ENCODE results near the gene ASB11.

Gene ASB11, protein sequence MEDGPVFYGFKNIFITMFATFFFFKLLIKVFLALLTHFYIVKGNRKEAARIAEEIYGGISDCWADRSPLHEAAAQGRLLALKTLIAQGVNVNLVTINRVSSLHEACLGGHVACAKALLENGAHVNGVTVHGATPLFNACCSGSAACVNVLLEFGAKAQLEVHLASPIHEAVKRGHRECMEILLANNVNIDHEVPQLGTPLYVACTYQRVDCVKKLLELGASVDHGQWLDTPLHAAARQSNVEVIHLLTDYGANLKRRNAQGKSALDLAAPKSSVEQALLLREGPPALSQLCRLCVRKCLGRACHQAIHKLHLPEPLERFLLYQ

DNA sequence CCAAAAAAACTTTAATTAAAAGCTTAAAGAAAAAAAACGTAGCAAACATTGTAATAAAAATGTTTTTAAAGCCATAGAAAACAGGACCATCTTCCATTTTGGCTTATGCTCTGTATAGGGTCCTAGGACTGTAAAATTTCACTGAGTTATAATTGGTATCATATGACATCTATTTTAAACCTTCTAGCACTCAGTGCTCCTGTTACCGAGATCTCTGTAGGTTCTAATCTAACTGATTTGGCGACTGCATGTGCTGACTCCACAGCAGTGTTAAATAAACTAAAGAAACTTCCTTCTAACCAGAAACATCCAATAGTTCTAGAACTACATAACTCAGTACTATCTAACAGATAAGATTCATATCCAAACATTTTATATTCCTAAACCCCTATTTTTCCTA lies at the start of gene ASB11:
ASB11 (minus strand) TSS at position 132 of the 400 bp plus-strand sequence; CDS start at position 97, 35 bp downstream.
- no peak within 1 kb of the TSS for H3K27ac ChIP-seq
- TF ChIP-seq, protein P1, sequence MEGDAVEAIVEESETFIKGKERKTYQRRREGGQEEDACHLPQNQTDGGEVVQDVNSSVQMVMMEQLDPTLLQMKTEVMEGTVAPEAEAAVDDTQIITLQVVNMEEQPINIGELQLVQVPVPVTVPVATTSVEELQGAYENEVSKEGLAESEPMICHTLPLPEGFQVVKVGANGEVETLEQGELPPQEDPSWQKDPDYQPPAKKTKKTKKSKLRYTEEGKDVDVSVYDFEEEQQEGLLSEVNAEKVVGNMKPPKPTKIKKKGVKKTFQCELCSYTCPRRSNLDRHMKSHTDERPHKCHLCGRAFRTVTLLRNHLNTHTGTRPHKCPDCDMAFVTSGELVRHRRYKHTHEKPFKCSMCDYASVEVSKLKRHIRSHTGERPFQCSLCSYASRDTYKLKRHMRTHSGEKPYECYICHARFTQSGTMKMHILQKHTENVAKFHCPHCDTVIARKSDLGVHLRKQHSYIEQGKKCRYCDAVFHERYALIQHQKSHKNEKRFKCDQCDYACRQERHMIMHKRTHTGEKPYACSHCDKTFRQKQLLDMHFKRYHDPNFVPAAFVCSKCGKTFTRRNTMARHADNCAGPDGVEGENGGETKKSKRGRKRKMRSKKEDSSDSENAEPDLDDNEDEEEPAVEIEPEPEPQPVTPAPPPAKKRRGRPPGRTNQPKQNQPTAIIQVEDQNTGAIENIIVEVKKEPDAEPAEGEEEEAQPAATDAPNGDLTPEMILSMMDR (conservative IDR thresholded peaks at IDR 0.05): no peak

DNA sequence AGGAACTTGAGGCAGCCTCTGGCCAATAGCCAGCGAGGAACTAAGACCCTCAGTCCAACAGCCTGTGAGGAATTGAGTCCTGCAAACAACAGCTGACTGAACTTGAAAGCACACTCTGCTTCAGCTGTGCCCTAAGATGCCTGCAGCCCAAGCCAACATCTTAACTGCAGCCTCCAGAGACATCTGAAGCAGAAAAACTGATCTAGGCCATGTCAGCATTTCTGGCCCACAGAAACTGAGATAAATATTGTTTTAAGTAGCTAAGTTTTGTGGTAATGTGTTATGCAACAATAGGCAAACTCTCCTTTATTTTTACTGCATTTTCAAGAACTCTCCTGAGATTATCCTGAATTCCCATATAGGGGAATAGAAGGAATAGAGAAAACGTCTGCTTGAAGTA lies 44.3 kb upstream of the ASB11 start:
- H3K27ac ChIP-seq: no peak overlapping the region
- TF ChIP-seq, protein P1 (conservative IDR thresholded peaks at IDR 0.05): no peak

DNA sequence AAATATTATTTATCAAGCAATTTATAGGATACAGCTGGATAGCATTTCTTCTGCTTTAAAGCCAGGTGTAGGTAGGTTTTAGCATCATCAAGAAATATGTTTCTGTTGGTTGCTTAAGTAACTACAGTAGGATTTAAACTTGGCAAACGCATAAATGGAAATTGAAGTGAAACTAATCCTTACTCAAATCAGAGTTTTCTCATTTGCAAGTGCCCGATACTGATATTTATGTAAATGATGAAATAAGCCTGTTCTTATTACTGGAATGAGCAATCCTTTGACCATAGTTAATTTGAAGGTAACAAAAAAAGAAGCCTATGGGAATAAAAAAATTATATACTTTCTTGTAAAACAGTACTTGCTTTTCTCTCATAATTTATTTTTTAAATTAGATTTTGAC lies 43.1 kb upstream of the ASB11 start:
- H3K27ac ChIP-seq: no peak overlapping the region
- TF ChIP-seq, protein P1 (conservative IDR thresholded peaks at IDR 0.05): no peak

DNA sequence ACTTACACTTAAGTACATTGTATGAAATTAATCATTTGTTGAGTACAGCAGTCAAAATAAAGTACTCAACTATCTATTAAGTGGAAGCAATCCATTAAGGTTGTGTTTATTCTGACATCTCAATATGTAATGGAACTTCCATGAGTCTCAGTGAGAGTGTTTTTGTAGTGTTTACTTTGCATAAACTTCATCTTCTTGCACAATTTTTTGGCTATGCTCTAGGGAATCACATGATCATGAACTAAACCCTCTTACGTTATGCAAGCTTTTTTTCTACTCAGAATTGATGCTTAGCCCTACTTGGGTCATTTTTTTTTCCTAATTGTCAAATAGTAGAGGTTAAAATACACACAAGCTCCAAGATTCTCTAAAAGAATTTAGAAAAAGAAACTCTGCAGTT lies 41.0 kb upstream of the ASB11 start:
- H3K27ac ChIP-seq: no peak overlapping the region
- TF ChIP-seq, protein P1 (conservative IDR thresholded peaks at IDR 0.05): no peak

DNA sequence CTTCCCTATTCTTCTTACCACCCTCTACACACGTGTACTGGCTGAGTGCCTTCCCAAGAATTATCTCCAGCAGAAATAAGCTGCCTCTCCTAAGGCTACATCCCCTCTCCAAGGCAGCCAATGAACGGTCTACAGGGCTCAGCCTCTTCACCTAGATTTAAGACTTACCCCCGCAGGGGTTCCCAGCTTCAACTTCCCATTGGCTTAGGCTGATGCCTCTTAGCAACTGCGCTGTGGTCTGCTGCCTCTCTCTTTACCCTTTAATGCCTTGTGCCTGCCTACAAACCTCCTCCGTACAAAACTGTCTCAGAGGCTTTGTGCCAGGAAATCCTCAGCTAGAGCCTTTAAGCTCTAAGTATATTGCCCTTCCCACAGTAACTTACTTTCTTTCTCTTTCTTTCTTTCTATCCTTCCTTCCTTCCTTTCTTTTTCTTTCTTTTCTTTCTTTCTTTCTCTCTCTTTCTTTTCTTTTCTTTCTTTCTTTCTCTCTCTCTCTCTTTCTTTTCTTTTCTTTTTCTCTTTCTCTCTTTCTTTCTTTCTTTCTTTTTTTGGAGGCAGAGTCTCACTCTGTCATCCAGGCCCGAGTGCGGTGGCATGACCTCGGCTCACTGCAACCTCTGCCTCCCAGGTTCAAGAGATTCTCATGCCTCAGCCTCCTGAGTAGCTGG lies 35.0 kb upstream of the ASB11 start:
- TF ChIP-seq, protein P1 (conservative IDR thresholded peaks at IDR 0.05): no peak
- peak overlapping the region; percentile 64 for H3K27ac ChIP-seq

DNA sequence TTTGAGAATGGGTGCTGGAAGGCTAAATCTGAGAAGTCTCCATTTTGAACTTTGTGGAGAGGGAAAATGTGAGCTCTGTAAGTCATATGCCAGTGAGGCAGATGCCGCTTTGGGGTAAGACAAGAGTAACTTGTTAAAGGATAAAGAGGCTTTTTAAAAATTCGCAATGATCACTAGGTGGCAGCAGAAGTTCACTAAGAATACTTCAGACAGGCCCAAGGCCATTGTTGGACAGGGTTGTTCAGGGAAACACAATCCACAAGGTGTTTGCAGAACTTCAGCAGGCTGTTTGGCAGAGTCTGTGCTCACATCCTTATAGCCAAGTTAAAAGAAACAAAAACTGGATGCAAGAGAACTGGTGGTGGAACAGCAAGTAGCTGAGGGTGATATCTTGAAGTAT lies 33.6 kb upstream of the ASB11 start:
- TF ChIP-seq, protein P1 (conservative IDR thresholded peaks at IDR 0.05): peak; percentile 76
- H3K27ac ChIP-seq: peak overlapping the region; percentile 64

DNA sequence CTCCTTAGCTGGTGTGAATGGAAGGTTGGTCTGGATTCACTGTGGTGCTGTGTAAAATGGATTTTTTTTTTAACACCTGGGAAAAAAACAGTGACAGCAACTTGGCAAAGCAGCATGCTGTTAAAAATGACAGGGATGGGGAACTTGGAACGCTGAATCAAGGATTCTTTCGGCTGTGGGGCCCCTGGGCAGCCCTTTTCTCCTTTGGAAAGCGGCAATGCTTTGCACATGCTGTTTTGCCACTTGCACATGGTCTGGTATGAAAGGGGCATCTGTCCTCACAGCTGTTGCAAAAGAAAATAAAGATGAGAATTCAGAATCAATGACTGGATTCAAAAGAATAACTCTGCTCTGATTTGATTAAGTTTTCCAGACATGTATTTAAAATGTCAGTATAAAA lies 30.5 kb upstream of the ASB11 start:
- H3K27ac ChIP-seq: no peak overlapping the region
- TF ChIP-seq, protein P1 (conservative IDR thresholded peaks at IDR 0.05): no peak
